HG02642 (cell line): ENCODE results near the gene LIN7C.
"Not testable (repeated sequence)": the region's sequence is repeated elsewhere in the genome, so short reads cannot be mapped to it uniquely, and the experiment has no call there.

Source experiments
- ATAC-seq: cut with Tn5 transposase; IDR thresholded peaks from one replicate; pipeline ENCODE4 v1.9.1; 2021; ENCODE audit warnings: mild to moderate bottlenecking; ENCODE audit not compliant: unreplicated experiment, poor library complexity

LIN7C gene

DNA sequence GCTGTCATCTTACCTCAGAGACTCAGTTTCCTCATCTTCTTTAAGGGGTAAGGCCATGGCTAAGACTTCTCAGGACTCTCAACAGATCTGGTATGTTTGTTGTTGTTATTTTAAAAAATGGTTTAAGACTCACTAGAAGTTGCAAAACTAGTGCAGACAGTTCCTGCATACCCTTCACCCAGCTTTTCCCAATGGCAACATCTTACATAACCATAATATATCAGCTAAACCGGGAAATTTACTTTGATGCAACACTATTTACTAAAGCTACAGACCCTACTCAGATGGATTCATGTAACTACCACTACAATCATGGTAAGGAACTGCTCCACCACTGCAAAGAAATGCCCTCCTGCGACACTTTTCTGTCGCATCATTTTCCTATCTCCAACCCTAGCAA is 54.4 kb downstream of the LIN7C start:
- no peak for ATAC-seq

DNA sequence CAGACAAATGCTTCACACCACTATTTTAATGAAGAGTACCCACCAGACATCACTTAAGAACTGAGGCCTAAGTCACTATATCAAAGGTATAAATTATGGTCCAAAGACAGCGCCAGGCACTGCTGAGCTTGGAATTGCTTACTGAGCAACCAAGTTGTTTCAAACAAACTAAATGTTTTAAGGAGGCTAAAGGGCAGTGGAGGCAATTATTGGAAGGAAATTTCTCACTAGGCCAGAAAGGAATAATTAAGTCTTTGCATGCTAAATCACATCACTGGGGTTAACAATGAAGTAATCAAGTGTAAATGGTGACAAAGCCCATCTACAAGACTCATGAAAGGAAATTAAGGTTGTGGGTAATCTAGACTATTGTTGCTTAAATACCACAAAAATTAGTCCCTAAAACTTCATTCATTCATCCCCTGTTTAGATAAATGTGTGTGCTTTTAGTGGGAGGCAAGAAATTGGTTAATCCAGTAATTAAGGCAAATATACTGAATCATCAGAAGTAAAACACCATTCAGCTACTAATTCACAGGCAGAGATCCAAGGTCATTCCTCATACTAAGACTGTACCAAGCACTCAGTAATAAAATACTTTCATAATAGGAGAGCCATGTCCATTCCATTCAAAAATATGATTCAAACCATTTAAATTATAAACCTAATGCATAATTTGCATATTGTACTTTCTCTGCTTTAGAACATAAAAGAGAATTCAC is 55.2 kb downstream of the LIN7C start:
- no peak for ATAC-seq

DNA sequence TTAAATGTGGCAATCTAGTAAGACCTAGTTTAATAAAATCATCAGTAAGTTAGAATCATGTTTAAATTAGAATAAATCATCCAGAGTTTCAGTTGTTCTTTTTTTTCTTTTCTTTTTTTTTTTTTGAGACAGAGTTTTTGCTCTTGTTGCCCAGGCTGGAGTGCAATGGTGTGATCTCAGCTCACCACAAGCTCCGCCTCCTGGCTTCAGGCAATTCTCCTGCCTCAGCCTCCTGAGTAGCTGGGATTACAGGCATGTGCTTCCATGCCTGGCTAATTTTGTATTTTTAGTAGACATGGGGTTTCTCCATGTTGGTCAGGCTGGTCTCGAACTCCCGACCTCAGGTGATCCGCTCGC is 58.4 kb downstream of the LIN7C start:
- ATAC-seq, result not testable (repeated sequence)

DNA sequence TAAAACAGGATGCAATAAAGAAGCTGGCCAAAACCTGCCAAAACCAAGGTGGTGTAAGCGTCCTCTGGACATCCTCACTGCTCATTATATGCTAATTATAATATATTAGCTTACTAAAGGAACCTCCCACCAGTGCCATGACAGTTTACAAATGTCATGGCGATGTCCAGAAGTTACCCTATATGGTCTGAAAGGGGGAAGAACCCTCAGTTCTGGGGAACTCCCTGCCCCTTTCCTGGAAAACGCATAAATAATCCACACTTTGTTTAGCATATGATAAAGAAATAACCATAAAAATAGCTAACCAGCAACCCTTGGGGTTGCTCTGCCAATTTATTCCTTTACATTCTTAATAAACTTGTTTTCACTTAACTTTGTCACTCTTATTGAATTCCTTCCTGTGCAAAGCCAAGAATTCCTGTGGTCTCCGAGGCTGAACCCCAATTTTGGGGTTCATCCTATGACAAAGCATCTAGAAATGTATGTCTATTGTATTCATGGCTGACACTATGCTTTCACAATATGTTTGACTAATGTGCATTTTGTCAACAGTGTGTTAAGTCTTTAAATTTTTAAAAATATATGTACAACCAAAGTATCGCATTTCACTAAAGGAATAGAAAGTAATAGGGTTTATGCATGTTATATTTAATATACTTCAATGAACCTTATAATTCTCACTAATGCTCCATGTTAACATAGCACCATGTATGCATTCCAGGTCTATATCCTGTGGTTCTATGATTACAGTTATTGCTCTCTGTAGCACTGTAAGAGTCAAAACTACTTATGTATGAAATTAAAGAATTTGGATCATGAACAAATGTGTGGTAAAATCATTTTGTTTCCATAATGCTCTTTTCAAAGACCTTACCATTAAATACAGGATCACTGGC is 59.0 kb downstream of the LIN7C start:
- ATAC-seq, result no peak

DNA sequence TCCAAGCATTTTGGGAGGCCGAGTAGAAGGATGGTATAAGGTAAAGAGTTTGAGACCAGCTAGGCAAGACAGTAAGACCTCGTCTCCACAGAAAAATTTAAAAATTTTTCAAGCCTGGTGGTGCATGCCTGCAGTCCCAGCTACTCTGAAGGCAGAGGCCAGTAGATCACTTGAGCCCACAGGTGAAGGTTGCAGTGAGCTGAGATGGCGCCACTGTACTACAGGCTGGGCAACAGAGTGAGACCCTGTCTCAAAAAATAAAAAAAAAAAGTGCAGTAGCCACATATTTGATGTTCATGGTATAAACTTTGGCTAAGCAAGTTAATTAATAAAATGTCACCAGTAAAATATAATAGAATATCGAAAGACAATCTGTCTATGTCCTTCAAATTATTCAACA is 60.9 kb downstream of the LIN7C start:
- no peak for ATAC-seq

DNA sequence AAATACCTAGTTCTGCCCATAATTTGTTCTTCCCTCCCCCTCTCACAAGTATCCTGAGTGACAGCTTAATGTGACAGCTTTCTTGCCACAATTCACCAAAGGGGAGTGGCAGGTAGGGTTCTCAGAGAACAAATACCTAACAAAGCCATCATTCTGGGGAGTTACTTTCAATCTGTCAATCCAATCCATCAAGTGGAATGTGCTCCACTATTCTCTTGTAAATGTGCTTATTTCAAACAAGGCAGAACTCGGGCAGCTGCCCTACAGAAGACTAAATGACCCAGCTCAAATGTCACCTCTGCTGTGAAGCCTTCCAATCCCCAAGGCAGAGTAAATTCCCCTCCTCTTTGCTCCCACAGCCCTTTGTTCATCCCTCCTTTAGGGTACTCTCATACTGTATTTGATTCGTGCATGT is 61.8 kb downstream of the LIN7C start:
- no peak for ATAC-seq
